ENCODE results near the gene GLOD5. TPM values are rescaled to one million over a fixed set of nuclear protein-coding genes. Genes with fewer than 3 reads are reported as not detected.

The GLOD5 gene
- total and polyA plus RNA-seq, 2 of the 4 experiments (the other 2 are of a cell fraction) = not detected

DNA sequence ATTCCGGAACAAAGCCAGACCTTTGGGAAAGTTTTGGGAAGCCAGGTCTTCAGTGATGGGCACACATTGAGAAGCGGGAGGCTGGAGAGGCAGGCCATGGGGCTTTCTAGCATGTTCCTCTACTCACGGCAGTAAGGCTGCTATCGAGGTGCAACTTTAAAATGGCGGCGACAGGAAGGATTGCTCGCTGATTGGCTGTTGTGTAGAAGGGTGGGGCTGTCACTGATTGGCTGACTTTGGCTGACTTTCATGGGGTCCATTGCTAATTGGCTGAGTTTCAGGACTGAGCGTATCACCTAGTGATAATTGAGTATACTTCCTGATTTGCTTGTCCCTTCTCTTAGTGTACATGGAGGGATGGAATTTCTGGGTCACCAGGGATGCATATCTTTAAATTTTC, 19.7 kb upstream of the GLOD5 start:
- no peak for DNase-seq
- no peak overlapping the region for H2BK15ac ChIP-seq (ENCODE audit: low read depth, low read length)
- no peaks in the 10 kb centered on the region for H3K4me1 ChIP-seq (ENCODE audit: control insufficient read depth, insufficient read depth, low read length)
- intact Hi-C loops (cut with micrococcal nuclease) = no loop called here
- no peak overlapping the region for H4K8ac ChIP-seq (ENCODE audit: low read depth in 2 of 2, low read length in 2 of 2)
- BruUV-seq (replicated peaks) = no TSS peak
- no peaks in the 10 kb centered on the region for H4K20me1 ChIP-seq (ENCODE audit: insufficient read depth, low read length)
- dilution Hi-C loops (cut with HindIII; ENCODE audit: low sequenced_read_pairs, unreplicated experiment) = no loop called here
- WGBS, 2 experiments (ENCODE audit: extremely low coverage in 2 of 2, insufficient read length in 1 of 2) = no CpG with 5 or more reads among the region's 8 CpGs
- no peak overlapping the region for H3K14ac ChIP-seq (replicated peaks; ENCODE audit: low read depth, low read length)
- H2AK9ac ChIP-seq (replicated peaks; ENCODE audit: low read depth, low read length, poor library complexity) = no peak overlapping the region
- peaks cover 2% of the 10 kb centered on the region; the same call in 1 of the 2 replicates for H3K27me3 ChIP-seq (ENCODE audit: control insufficient read depth, insufficient read depth, low read length)
- H3K27ac ChIP-seq (ENCODE audit: insufficient read depth, low read length) = no peak overlapping the region
- no peak overlapping the region for H4K91ac ChIP-seq (ENCODE audit: insufficient read depth, low read depth, low read length)
- ChIA-PET POLR2A (ENCODE audit: unreplicated experiment) (no interaction called here), CTCF (no interaction called here)
- H3K36me3 ChIP-seq (ENCODE audit: control insufficient read depth, insufficient read depth, low read length) = no peaks in the 10 kb centered on the region
- H3K9ac ChIP-seq (ENCODE audit: low read depth, low read length) = no peak overlapping the region
- H3K9me3 ChIP-seq (ENCODE audit: control insufficient read depth, insufficient read depth, low read length) = no peaks in the 10 kb centered on the region; the same call in 1 of the 2 replicates
- 0 out of 2 replicates have a peak, but pooled peaks cover 3% of the 10 kb centered on the region for H3K9me1 ChIP-seq (ENCODE audit: insufficient read depth, low read length)
- no peak overlapping the region for H2BK5ac ChIP-seq (ENCODE audit: low read depth, low read length, poor library complexity, severe bottlenecking)
- no peak overlapping the region for H4K5ac ChIP-seq (ENCODE audit: low read depth, low read length)
- H2AFZ ChIP-seq (replicated peaks; ENCODE audit: low read length, poor library complexity) = peak overlapping the region; percentile 14
- H3K4ac ChIP-seq (ENCODE audit: low read depth, low read length) = no peak overlapping the region
- no peak overlapping the region for H3K56ac ChIP-seq (ENCODE audit: extremely low read depth, insufficient read depth, low read length)
- no peak overlapping the region for H2BK120ac ChIP-seq (ENCODE audit: low read depth, low read length)
- TF ChIP-seq CEBPB (IDR thresholded peaks at IDR 0.05; ENCODE audit: low read depth, low read length) (no peak), RCOR1 (IDR thresholded peaks at IDR 0.05; ENCODE audit: insufficient replicate concordance, low read length) (no peak), POLR2A (IDR thresholded peaks at IDR 0.05; ENCODE audit: low read depth, low read length) (no peak), FOS (IDR thresholded peaks at IDR 0.05; ENCODE audit: low read depth, low read length) (no peak), BHLHE40 (IDR thresholded peaks at IDR 0.05; ENCODE audit: low read depth, low read length) (no peak), CHD1 (IDR thresholded peaks at IDR 0.05; ENCODE audit: low read depth, low read length) (no peak), SMC3 (IDR thresholded peaks at IDR 0.05; ENCODE audit: low read depth, low read length) (no peak), MXI1 (IDR thresholded peaks at IDR 0.05; ENCODE audit: borderline replicate concordance, low read depth, low read length) (no peak), NFE2L2 (IDR thresholded peaks at IDR 0.05; ENCODE audit: low read depth, low read length) (no peak), MAZ (IDR thresholded peaks at IDR 0.05; ENCODE audit: borderline replicate concordance, low read depth, low read length) (no peak), RFX5 (IDR thresholded peaks at IDR 0.05; ENCODE audit: low read depth, low read length) (no peak), MAFK (IDR thresholded peaks at IDR 0.05; ENCODE audit: low read depth, low read length) (no peak)
- TF ChIP-seq, protein P1, sequence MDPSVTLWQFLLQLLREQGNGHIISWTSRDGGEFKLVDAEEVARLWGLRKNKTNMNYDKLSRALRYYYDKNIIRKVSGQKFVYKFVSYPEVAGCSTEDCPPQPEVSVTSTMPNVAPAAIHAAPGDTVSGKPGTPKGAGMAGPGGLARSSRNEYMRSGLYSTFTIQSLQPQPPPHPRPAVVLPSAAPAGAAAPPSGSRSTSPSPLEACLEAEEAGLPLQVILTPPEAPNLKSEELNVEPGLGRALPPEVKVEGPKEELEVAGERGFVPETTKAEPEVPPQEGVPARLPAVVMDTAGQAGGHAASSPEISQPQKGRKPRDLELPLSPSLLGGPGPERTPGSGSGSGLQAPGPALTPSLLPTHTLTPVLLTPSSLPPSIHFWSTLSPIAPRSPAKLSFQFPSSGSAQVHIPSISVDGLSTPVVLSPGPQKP (IDR thresholded peaks at IDR 0.05; ENCODE audit: borderline replicate concordance, low read depth, low read length) = no peak
- TF ChIP-seq, protein P2, sequence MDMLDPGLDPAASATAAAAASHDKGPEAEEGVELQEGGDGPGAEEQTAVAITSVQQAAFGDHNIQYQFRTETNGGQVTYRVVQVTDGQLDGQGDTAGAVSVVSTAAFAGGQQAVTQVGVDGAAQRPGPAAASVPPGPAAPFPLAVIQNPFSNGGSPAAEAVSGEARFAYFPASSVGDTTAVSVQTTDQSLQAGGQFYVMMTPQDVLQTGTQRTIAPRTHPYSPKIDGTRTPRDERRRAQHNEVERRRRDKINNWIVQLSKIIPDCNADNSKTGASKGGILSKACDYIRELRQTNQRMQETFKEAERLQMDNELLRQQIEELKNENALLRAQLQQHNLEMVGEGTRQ (IDR thresholded peaks at IDR 0.05; ENCODE audit: low read depth, low read length) = no peak
- no peaks in the 10 kb centered on the region for H3K79me1 ChIP-seq (ENCODE audit: low read depth in 1 of 2, low read length in 2 of 2)
- no peak overlapping the region for H3K18ac ChIP-seq (ENCODE audit: low read depth, low read length)
- H3K4me2 ChIP-seq (ENCODE audit: low read depth, low read length) = no peak overlapping the region
- in situ Hi-C loops (cut with MboI; ENCODE audit: low sequenced_read_pairs) = no loop called here
- H3K23ac ChIP-seq (ENCODE audit: low read depth, low read length) = no peak overlapping the region
- ATAC-seq (ENCODE audit: low read depth) = no peak
- H2AK5ac ChIP-seq (ENCODE audit: low read depth, low read length) = no peak overlapping the region
- no peak overlapping the region for H3K4me3 ChIP-seq (ENCODE audit: insufficient read depth, low read depth, low read length)
- H2BK20ac ChIP-seq (ENCODE audit: low read depth, low read length) = no peak overlapping the region
